Aorta (tissue), 5 donors: Measurements from ENCODE around the gene CYP2E1. TPM values are rescaled to one million over a fixed set of nuclear protein-coding genes. Genes with fewer than 3 reads are reported as not detected.
A peak's percentile ranks its signal among the peaks of the same experiment; 100 is the strongest.

ENCODE experiments used
- ATAC-seq: fragments of 200-7000 bp; cut with Tn5 transposase; one replicate; pipeline ENCODE4 v1.9.1; 2022; ENCODE audit warnings: moderate library complexity; ENCODE audit not compliant: low FRiP score
- DNase-seq, 2 donors: peaks; one replicate each; pipeline ENCODE4 v3.0.0-alpha.2; 2020
- H3K27ac ChIP-seq, 2 donors: one replicate each; pipeline ENCODE4 v1.5.1; 2013; ENCODE audit warnings: low read length in 2 of 2, mild to moderate bottlenecking in 2 of 2, moderate library complexity in 2 of 2, control low read depth in 1 of 2, inconsistent platforms in 1 of 2, low read depth in 1 of 2
- H3K27me3 ChIP-seq, 2 donors: one replicate each; pipeline ENCODE4 v1.6.1; 2013; ENCODE audit warnings: control low read depth in 1 of 2, low read length in 1 of 2, mild to moderate bottlenecking in 1 of 2, moderate library complexity in 1 of 2; ENCODE audit not compliant: insufficient read depth in 2 of 2, control insufficient read depth in 1 of 2
- H3K36me3 ChIP-seq, 2 donors: one replicate each; pipeline ENCODE4 v1.6.1; 2013; ENCODE audit warnings: control low read depth in 1 of 2, low read length in 1 of 2, mild to moderate bottlenecking in 1 of 2; ENCODE audit not compliant: insufficient read depth in 2 of 2, control insufficient read depth in 1 of 2
- H3K4me1 ChIP-seq, 2 donors: one replicate each; pipeline ENCODE4 v1.6.1; 2013; ENCODE audit warnings: low read length in 2 of 2, control low read depth in 1 of 2, mild to moderate bottlenecking in 1 of 2, moderate library complexity in 1 of 2; ENCODE audit not compliant: insufficient read depth in 2 of 2, control insufficient read depth in 1 of 2
- H3K4me3 ChIP-seq, 2 donors: one replicate each; pipeline ENCODE4 v1.5.1; 2013; ENCODE audit warnings: low read length in 2 of 2, control low read depth in 1 of 2, mild to moderate bottlenecking in 1 of 2
- H3K9me3 ChIP-seq: one replicate; pipeline ENCODE4 v1.6.1; 2013; ENCODE audit warnings: mild to moderate bottlenecking, low read length; ENCODE audit not compliant: control insufficient read depth
- WGBS, 2 donors: extraction: QIAGEN DNeasy Blood & Tissue Kit; methylation state at CpG; one replicate each; pipeline ENCODE4 v1.1.7; 2013; 5-methylcytosine and 5-hydroxymethylcytosine counted together
- intact Hi-C, 2 donors: fragments of 100-400 bp; cut with DNase I; formaldehyde crosslinking; loops; one replicate each; pipeline versions ENCODE4 v1.14.2 to v1.15.0; 2022
- polyA plus RNA-seq, 2 donors: library from polyadenylated mRNA; stranded (reverse); fragments of 200-250 nt; gene quantifications; one replicate each; pipeline ENCODE4 v1.2.3, GENCODE V29; 2013
- total RNA-seq, 2 donors: library from RNA; stranded (reverse); fragmentation: NEBNext Ultra II Directional; extraction: Animal tissue kit (Norgen Biotek cat#: 25700); gene quantifications; one replicate each; pipeline ENCODE4 v1.2.1, GENCODE V29; 2021
- donor health status: healthy with polysubstance abuse.
- donor health status: Bipolar disorder and iron deficiency.
- donor health status: DM: no; HTN: no; CAD: no.
- donor health status: DM: no; HTN: no; CAD: no.
- donor health status: DM: yes; HTN: yes; CAD: no.

Gene CYP2E1
- total and polyA plus RNA-seq, 4 donors: 0.63 to 6.9 (median 4.0) TPM

DNA sequence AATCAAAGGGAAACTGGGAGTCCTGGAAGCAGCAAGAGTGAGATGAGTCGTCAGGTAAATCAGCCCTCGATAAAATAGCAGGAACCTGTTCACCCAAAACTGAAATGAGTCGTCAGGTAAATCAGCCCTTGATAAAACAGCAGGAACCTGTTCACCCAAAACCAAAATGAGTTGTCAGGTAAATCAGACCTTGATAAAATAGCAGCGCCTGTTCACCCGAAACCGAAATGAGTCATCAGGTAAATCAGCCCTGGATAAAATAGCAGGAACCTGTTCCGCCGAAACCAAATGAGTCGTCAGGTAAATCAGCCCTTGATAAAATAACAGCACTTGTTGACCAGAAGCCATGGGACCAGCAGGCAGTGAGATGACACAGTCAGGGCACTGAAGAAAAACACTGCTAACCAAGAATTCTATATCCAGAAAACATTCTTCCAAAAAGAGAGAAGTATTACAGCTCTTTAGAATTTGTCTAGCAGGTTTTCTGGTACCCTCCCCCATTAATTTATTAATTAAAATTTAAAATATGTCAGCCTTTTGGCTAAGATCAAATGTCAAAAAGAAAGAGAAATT, 3.4 kb upstream of the CYP2E1 start:
- H3K9me3 ChIP-seq: peaks cover 8% of the 10 kb centered on the region
- H3K4me3 ChIP-seq: no peak overlapping the region
- no peak for ATAC-seq
- H3K36me3 ChIP-seq: no peaks in the 10 kb centered on the region
- no peaks in the 10 kb centered on the region for H3K4me1 ChIP-seq
- no peaks in the 10 kb centered on the region for H3K27me3 ChIP-seq
- 89 to 91% methylated on average over 9 of the region's 9 CpGs for WGBS, 2 donors
- intact Hi-C loops: no loop called here
- no peak for DNase-seq
- no peak overlapping the region for H3K27ac ChIP-seq

DNA sequence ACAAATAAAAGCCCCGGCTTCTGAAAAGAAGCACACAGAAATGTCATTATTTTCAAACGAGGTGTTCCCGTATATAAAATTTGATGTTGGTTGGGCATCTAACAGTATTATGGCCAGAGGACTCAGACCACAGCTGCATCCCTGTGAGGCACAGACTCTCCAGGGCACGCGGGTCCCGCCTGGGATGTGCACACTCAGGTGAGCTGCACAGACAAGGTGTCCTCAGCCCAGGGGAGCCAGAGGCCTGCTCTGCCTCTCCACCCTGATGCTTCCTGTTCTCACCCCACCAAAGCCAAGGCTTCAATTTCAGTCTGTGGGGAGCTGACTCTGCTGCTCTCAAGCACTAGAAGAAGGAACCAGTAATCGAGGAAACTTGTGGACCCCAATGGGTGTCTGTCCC, 1.7 kb upstream of the CYP2E1 start:
- no peak overlapping the region for H3K27ac ChIP-seq
- H3K27me3 ChIP-seq: no peaks in the 10 kb centered on the region
- DNase-seq: no peak
- no peaks in the 10 kb centered on the region for H3K36me3 ChIP-seq
- intact Hi-C loops: no loop called here
- 83 to 91% methylated on average over 7 of the region's 7 CpGs for WGBS, 2 donors
- H3K9me3 ChIP-seq: peaks cover 8% of the 10 kb centered on the region
- H3K4me1 ChIP-seq: no peaks in the 10 kb centered on the region
- H3K4me3 ChIP-seq: no peak overlapping the region
- ATAC-seq: no peak

DNA sequence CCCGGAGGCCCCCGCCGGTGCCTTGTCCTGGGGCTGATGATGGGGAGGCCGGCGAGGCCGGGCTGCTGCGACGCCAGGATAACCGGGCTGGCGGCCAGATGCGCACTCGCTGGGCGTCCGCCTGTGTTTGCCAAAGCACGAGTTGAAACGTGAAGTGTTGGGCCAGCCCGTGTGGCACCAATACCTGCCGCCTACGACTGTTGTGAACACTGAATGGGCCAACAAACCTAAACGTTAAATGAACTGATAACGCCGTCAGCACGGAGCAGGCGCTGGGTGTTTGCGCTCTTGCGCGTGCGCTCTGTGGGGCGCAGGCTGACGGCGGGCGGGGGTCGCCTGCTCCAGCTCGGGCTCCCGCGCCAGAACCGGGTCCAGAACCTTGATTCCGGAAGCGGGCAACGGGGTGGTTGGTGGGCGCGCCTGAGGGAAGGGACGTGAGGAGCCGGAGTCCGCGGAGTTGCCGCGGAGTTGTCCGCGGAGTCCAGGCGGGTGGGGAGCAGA, 658 bp downstream of the CYP2E1 start:
- ATAC-seq: no peak
- H3K27me3 ChIP-seq: no peaks in the 10 kb centered on the region

DNA sequence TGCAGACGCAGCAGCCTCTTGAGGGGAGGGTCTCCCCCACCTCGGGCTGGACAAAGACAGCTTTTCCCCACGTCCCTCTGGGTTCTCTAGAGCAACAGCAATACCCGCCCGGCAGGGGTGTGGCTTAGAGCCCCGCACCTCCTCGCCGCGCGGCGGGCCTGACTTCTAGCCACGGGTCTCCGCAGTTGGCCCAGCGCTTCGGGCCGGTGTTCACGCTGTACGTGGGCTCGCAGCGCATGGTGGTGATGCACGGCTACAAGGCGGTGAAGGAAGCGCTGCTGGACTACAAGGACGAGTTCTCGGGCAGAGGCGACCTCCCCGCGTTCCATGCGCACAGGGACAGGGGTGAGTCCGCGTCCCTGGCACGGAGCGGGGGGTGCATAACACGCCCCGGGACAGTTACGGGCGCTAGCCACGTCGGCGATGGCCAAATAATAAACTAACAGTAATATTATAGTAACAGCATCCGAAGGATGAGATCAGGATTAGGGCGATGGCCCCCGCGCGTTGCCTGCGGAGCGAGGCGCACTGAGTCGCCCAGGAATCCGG, 1.2 kb downstream of the CYP2E1 start:
- Histone ChIP-seq H3K27me3 (no peaks in the 10 kb centered on the region), H3K4me3 (no peak overlapping the region), H3K27ac (no peak overlapping the region), H3K4me1 (no peaks in the 10 kb centered on the region), H3K9me3 (peaks cover 8% of the 10 kb centered on the region), H3K36me3 (no peaks in the 10 kb centered on the region)
- 2 to 17% methylated on average over 50 of the region's 50 CpGs for WGBS, 2 donors
- DNase-seq (no peak), ATAC-seq (no peak)
- intact Hi-C loops: no loop called here

More for the DNA sequence above, 658 bp downstream of the CYP2E1 start:
- WGBS, 2 donors: 2 to 18% methylated on average over 51 of the region's 51 CpGs
- Histone ChIP-seq H3K9me3 (peaks cover 8% of the 10 kb centered on the region), H3K4me3 (no peak overlapping the region), H3K4me1 (no peaks in the 10 kb centered on the region), H3K36me3 (no peaks in the 10 kb centered on the region), H3K27ac (no peak overlapping the region)
- DNase-seq: no peak
- intact Hi-C loops: no loop called here

DNA sequence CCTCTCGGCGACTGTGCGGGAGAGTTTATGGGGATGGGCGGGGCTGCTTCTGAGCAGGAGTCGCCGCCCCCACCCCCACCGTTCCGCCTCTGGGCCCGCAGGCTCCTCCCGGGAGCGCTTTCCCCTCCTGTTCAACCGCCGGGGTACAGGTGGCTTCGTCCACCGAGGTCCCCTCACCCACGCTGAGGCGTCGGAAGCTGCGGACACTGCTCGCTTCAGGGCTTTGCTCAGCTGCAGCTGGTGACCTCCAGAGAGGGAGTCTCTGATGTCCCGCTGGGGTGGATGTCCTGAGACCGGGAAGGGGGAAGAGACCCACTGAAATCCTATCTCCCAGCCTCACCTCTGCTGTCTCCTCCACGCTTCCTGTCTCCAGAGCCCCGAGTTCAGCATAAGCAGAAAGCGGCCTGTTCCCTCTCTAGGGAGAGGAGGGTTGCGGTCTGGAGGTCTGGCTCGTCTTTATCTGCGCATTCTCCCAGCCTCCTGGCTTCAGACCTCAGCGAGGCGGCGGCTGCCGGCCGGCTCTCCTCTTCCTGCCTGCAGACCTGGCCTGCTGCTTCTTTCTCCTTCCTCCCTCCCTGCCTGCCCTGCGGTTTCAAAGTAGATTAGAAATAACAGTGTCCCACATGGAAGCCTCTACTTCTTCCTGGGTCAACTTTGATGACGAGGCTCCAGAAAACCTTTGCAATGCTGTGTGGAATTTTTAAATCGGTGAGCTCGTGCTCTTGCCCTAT, 1.8 kb downstream of the CYP2E1 start:
- 2 to 4% methylated on average over 26 to 37 of the region's 37 CpGs for WGBS, 2 donors
- H3K4me3 ChIP-seq: peak overlapping the region in 1 of 2 donors; percentile 14

DNA sequence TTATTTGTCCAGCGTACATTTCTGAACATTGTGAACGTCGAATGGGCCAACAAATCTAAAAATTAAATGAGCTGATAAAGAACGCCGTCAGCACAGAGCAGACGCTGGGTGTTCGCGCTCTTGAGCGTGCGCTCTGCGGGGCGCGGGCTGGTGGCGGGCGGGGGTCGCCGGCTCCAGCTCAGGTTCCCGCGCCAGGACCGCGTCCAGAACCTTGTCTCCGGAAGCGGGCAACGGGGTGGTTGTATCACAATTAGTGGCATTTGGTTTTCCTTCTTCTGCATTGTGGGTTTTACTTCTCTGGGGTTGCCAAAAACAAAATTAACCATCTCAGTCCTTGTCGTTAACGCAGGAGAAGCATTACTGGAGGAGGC, 2.4 kb downstream of the CYP2E1 start:
- Histone ChIP-seq H3K9me3 (peaks cover 4% of the 10 kb centered on the region), H3K36me3 (no peaks in the 10 kb centered on the region), H3K4me3 (peak overlapping the region in 1 of 2 donors; percentile 14), H3K27me3 (no peaks in the 10 kb centered on the region), H3K4me1 (no peaks in the 10 kb centered on the region), H3K27ac (no peak overlapping the region)
- WGBS, 2 donors: 6 to 24% methylated on average over 26 of the region's 26 CpGs
- ATAC-seq (no peak), DNase-seq (no peak)
- intact Hi-C loops: no loop called here

More for the DNA sequence above, 1.8 kb downstream of the CYP2E1 start:
- no peaks in the 10 kb centered on the region for H3K36me3 ChIP-seq
- H3K27me3 ChIP-seq: no peaks in the 10 kb centered on the region
- ATAC-seq (peak; percentile 12), DNase-seq (no peak)
- H3K4me1 ChIP-seq: no peaks in the 10 kb centered on the region
- peaks cover 4% of the 10 kb centered on the region for H3K9me3 ChIP-seq
- H3K27ac ChIP-seq: no peak overlapping the region
- intact Hi-C loops: no loop called here

DNA sequence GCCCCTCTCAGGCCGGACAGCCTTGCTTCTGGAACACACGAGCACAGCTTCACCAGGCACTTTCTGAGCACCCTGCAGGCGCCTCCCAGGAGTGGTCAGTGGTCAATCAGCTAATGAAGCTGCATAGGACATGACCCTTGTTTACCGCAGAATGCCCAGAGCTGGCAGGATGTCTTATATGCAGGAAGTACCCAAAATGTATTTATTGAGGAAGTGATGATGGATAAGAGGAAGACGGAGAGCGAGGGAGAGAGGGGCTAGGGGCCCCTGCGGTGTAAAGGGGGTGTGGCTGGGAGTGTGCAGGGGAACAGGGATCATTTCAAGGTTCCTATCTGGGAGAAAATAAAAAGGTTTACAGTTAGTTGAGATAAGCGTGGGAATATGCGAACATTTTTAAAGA, 3.3 kb downstream of the CYP2E1 start:
- no peak for DNase-seq
- Histone ChIP-seq H3K27me3 (no peaks in the 10 kb centered on the region), H3K4me3 (no peak overlapping the region), H3K27ac (no peak overlapping the region), H3K36me3 (no peaks in the 10 kb centered on the region), H3K4me1 (no peaks in the 10 kb centered on the region), H3K9me3 (peaks cover 2% of the 10 kb centered on the region)
- intact Hi-C loops: no loop called here
- ATAC-seq: no peak
- 64 to 66% methylated on average over 9 of the region's 9 CpGs for WGBS, 2 donors

DNA sequence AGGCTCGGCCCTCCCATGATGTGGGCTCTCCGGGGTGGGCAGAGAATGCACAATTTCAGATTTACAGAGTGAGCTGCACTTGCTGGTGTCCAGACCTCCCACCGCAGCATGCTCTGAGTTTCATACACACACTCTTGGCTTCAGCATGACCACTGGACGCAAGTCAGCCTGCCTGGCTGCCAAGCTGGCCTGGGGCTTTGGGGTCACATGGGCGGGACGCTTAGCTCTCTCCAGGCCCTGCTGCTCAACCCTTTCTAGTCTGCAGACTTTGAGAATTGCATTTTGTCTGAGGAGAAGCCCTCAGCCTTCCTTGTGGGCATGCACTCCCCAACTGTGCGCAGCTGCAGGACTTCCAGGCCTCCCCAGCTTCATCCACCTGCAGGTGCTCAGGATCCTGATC, 5.7 kb downstream of the CYP2E1 start:
- DNase-seq (no peak), ATAC-seq (no peak)
- Histone ChIP-seq H3K27me3 (no peaks in the 10 kb centered on the region), H3K27ac (no peak overlapping the region), H3K36me3 (peaks cover 0 to 1% of the 10 kb centered on the region in 2 donors), H3K4me3 (no peak overlapping the region), H3K9me3 (no peaks in the 10 kb centered on the region), H3K4me1 (no peaks in the 10 kb centered on the region)
- intact Hi-C loops: no loop called here
- 81 to 85% methylated on average over 7 of the region's 7 CpGs for WGBS, 2 donors

DNA sequence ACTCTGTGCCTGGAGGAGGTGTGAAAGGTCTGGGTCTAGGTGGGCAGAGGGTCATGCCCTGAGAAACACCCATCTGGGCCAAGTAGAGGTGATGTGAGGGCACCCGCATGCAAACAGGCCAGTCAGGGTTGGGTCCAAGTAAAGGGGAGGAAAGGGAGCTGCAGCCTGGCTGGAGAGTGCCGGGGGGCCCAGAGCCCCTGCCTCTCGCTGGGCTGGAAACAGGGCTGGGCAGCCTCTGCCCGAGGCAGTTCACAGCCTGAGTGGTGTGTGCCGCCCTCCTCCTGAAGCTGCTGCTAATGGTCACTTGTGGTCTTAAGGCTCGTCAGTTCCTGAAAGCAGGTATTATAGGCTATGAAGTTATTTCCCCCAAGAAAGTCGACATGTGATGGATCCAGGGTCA, 7.3 kb downstream of the CYP2E1 start:
- Histone ChIP-seq H3K27ac (no peak overlapping the region), H3K9me3 (no peaks in the 10 kb centered on the region), H3K27me3 (no peaks in the 10 kb centered on the region), H3K4me1 (no peaks in the 10 kb centered on the region), H3K36me3 (peaks cover 0 to 1% of the 10 kb centered on the region in 2 donors), H3K4me3 (no peak overlapping the region)
- intact Hi-C loops: no loop called here
- DNase-seq (no peak), ATAC-seq (no peak)
- WGBS, 2 donors: 78 to 86% methylated on average over 7 of the region's 7 CpGs
